Right atrium auricular region (tissue), 2 donors: ENCODE measurements around the gene TSR1. TPM values are rescaled to one million over a fixed set of nuclear protein-coding genes. Genes with fewer than 3 reads are reported as not detected.

Source experiments
- DNase-seq: peaks from one replicate; pipeline ENCODE4 v3.0.0-alpha.2; 2019; ENCODE audit warnings: low spot score
- H3K27ac ChIP-seq, 2 donors: fragments of 200-600 bp; sonication (generic); 1 replicate in 1 of 2; 2 replicates in 1 of 2; pipeline ENCODE4 v1.5.1; 2016 to 2019
- H3K27me3 ChIP-seq, 2 donors: fragments of 200-600 bp; sonication (generic); one replicate each; pipeline versions ENCODE4 v1.5.1 to v1.6.0; 2017 to 2019
- H3K36me3 ChIP-seq: fragments of 200-600 bp; sonication (generic); one replicate; pipeline ENCODE4 v1.5.1; 2016
- H3K4me1 ChIP-seq, 2 donors: fragments of 200-600 bp; sonication (generic); one replicate each; pipeline versions ENCODE4 v1.5.1 to v1.6.0; 2017 to 2019
- H3K4me3 ChIP-seq, 2 donors: fragments of 200-600 bp; sonication (generic); 1 replicate in 1 of 2; 2 replicates in 1 of 2; pipeline ENCODE4 v1.5.1; 2017 to 2019; ENCODE audit warnings: mild to moderate bottlenecking in 1 of 2, moderate library complexity in 1 of 2
- H3K9me3 ChIP-seq, 2 donors: fragments of 200-600 bp; sonication (generic); one replicate each; pipeline ENCODE4 v1.5.1; 2019
- total RNA-seq, 2 donors: library from RNA; depleted of rRNA; stranded (reverse); fragments of >200 nt; gene quantifications; one replicate each; pipeline ENCODE4 v1.1.0, GENCODE V29; 2016
- TF ChIP-seq, protein P1 (sequence below), 2 donors: fragments of 200-600 bp; sonication (generic); IDR thresholded peaks; one replicate each; pipeline ENCODE4 v1.5.1; 2019; ENCODE audit warnings: antibody characterized with exemption in 2 of 2

TSR1 gene
- total RNA-seq, 2 donors from 2014 or later = 22.5 to 25.9 TPM

DNA sequence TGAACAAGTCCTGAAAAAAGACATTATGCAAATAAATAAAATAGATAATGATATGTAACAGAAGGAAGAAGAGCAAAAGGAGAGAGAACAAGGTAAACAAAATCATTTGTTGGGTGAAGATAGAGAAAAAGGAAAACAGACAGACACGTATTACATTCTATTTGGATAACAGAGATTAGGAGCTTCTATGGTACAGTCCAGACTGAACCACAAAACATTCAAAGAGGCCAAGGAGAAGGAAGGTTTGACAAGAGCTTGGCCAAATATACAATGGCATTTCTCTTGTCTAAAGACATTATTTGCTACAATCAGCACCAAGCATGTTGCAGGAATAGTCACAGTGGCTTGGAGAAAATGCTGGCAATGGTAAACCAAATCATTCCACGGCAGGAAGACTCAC, 61.8 kb downstream of the TSR1 start:
- H3K36me3 ChIP-seq = peaks cover 8% of the 10 kb centered on the region

More for the DNA sequence above, 61.8 kb downstream of the TSR1 start:
- Histone ChIP-seq H3K4me3 (no peak overlapping the region), H3K9me3 (no peaks in the 10 kb centered on the region), H3K27me3 (no peaks in the 10 kb centered on the region), H3K27ac (no peak overlapping the region), H3K4me1 (no peaks in the 10 kb centered on the region)
- TF ChIP-seq, protein P1, sequence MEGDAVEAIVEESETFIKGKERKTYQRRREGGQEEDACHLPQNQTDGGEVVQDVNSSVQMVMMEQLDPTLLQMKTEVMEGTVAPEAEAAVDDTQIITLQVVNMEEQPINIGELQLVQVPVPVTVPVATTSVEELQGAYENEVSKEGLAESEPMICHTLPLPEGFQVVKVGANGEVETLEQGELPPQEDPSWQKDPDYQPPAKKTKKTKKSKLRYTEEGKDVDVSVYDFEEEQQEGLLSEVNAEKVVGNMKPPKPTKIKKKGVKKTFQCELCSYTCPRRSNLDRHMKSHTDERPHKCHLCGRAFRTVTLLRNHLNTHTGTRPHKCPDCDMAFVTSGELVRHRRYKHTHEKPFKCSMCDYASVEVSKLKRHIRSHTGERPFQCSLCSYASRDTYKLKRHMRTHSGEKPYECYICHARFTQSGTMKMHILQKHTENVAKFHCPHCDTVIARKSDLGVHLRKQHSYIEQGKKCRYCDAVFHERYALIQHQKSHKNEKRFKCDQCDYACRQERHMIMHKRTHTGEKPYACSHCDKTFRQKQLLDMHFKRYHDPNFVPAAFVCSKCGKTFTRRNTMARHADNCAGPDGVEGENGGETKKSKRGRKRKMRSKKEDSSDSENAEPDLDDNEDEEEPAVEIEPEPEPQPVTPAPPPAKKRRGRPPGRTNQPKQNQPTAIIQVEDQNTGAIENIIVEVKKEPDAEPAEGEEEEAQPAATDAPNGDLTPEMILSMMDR (IDR thresholded peaks at IDR 0.05) = no peak
- no peak for DNase-seq

Other genes with a start within 250 kb of the TSR1 start
- 10 to 100 TPM; 18.2 to 29.3 TPM for gene SMG6, start 32.7 kb downstream of the TSR1 start, total RNA-seq
- gene SRR, start 32.5 kb downstream of the TSR1 start, total RNA-seq = 10 to 100 TPM in 1 of 2 donors, 1 to 10 TPM in 1; 9.7 to 11.5 TPM
- gene SGSM2, start 1.0 kb upstream of the TSR1 start, total RNA-seq = 10 to 100 TPM; 20.9 to 31.4 TPM
- 1 to 10 TPM; 3.7 to 7.7 TPM for gene MNT, start 64.6 kb upstream of the TSR1 start, total RNA-seq
- 10 to 100 TPM; 16.4 to 17.9 TPM for gene METTL16, start 175.4 kb upstream of the TSR1 start, total RNA-seq